Mucosa of stomach (tissue), 1 donor: ENCODE results near the gene MTCH1.
A peak's percentile ranks its signal among the peaks of the same experiment; 100 is the strongest.
"Not testable (repeated sequence)": the region's sequence is repeated elsewhere in the genome, so short reads cannot be mapped to it uniquely, and the experiment has no call there.

Experiments
- H3K27me3 ChIP-seq: one replicate; pipeline ENCODE4 v1.7.0; 2013; ENCODE audit warnings: mild to moderate bottlenecking, low read length; ENCODE audit not compliant: control insufficient read depth, insufficient read depth
- H3K36me3 ChIP-seq: one replicate; pipeline ENCODE4 v1.7.0; 2013; ENCODE audit warnings: low read length; ENCODE audit not compliant: control insufficient read depth, insufficient read depth
- H3K4me1 ChIP-seq: one replicate; pipeline ENCODE4 v1.7.0; 2013; ENCODE audit warnings: mild to moderate bottlenecking, low read length; ENCODE audit not compliant: control insufficient read depth, insufficient read depth
- H3K4me3 ChIP-seq: one replicate; pipeline ENCODE4 v1.7.0; 2013; ENCODE audit warnings: low read length
- H3K9ac ChIP-seq: one replicate; pipeline ENCODE4 v1.7.0; 2013; ENCODE audit warnings: mild to moderate bottlenecking, low read length, moderate library complexity
- H3K9me3 ChIP-seq: one replicate; pipeline ENCODE4 v1.7.0; 2013; ENCODE audit warnings: mild to moderate bottlenecking, low read length, moderate library complexity; ENCODE audit not compliant: control insufficient read depth
- donor health status: Pancreatic carcinoma.

Gene MTCH1

GRCh38 chr6:36999061-36999750 lies 13.2 kb upstream of the MTCH1 start:
- Histone ChIP-seq H3K9me3 (no peaks in the 10 kb centered on the region), H3K36me3 (no peaks in the 10 kb centered on the region), H3K4me1 (peaks cover 14% of the 10 kb centered on the region), H3K27me3 (no peaks in the 10 kb centered on the region), H3K9ac (no peak overlapping the region), H3K4me3 (no peak overlapping the region)

GRCh38 chr6:36998723-36999038 lies 12.7 kb upstream of the MTCH1 start:
- Histone ChIP-seq H3K4me3 (no peak overlapping the region), H3K27me3 (no peaks in the 10 kb centered on the region), H3K9me3 (no peaks in the 10 kb centered on the region), H3K4me1 (peaks cover 14% of the 10 kb centered on the region), H3K9ac (no peak overlapping the region), H3K36me3 (no peaks in the 10 kb centered on the region)

- H3K27me3 ChIP-seq: no peaks in the 10 kb centered on the region
- peak overlapping the region; percentile 41 for H3K9ac ChIP-seq
- H3K4me1 ChIP-seq: peaks cover 14% of the 10 kb centered on the region
- H3K9me3 ChIP-seq: no peaks in the 10 kb centered on the region
- no peak overlapping the region for H3K4me3 ChIP-seq
- H3K36me3 ChIP-seq: no peaks in the 10 kb centered on the region
Measured at GRCh38 chr6:36997811-36998722, 12.1 kb upstream of the MTCH1 start.

GRCh38 chr6:36990401-36990800 lies 4.4 kb upstream of the MTCH1 start:
- not testable (repeated sequence) for H3K9ac ChIP-seq, H3K9me3 ChIP-seq, H3K4me1 ChIP-seq, H3K36me3 ChIP-seq, H3K4me3 ChIP-seq, H3K27me3 ChIP-seq

GRCh38 chr6:36989264-36989663 lies 3.3 kb upstream of the MTCH1 start:
- H3K9me3 ChIP-seq: no peaks in the 10 kb centered on the region
- H3K9ac ChIP-seq: no peak overlapping the region
- peaks cover 10% of the 10 kb centered on the region for H3K4me1 ChIP-seq
- no peaks in the 10 kb centered on the region for H3K27me3 ChIP-seq
- H3K36me3 ChIP-seq: no peaks in the 10 kb centered on the region
- H3K4me3 ChIP-seq: no peak overlapping the region

GRCh38 chr6:36986704-36987047 lies 680 bp upstream of the MTCH1 start:
- peaks cover 21% of the 10 kb centered on the region for H3K4me1 ChIP-seq
- peak overlapping the region; percentile 97 for H3K9ac ChIP-seq
- H3K27me3 ChIP-seq: no peaks in the 10 kb centered on the region
- H3K4me3 ChIP-seq: peak overlapping the region; percentile 69
- no peaks in the 10 kb centered on the region for H3K9me3 ChIP-seq
- no peaks in the 10 kb centered on the region for H3K36me3 ChIP-seq

GRCh38 chr6:36985417-36985807 lies 584 bp downstream of the MTCH1 start:
- Histone ChIP-seq H3K9me3 (no peaks in the 10 kb centered on the region), H3K27me3 (no peaks in the 10 kb centered on the region), H3K36me3 (no peaks in the 10 kb centered on the region), H3K9ac (peak overlapping the region; percentile 97), H3K4me3 (peak overlapping the region; percentile 37), H3K4me1 (peaks cover 21% of the 10 kb centered on the region)

GRCh38 chr6:36984581-36985416 lies 1.2 kb downstream of the MTCH1 start:
- H3K4me1 ChIP-seq: peaks cover 26% of the 10 kb centered on the region
- peak overlapping the region; percentile 97 for H3K9ac ChIP-seq
- no peaks in the 10 kb centered on the region for H3K9me3 ChIP-seq
- H3K36me3 ChIP-seq: no peaks in the 10 kb centered on the region
- H3K4me3 ChIP-seq: peak overlapping the region; percentile 37
- no peaks in the 10 kb centered on the region for H3K27me3 ChIP-seq

GRCh38 chr6:36983538-36983937 lies 2.5 kb downstream of the MTCH1 start:
- Histone ChIP-seq H3K4me1 (peaks cover 31% of the 10 kb centered on the region), H3K27me3 (no peaks in the 10 kb centered on the region), H3K4me3 (no peak overlapping the region), H3K36me3 (peaks cover under 1% of the 10 kb centered on the region), H3K9me3 (no peaks in the 10 kb centered on the region), H3K9ac (no peak overlapping the region)

- Histone ChIP-seq H3K9ac (no peak overlapping the region), H3K9me3 (no peaks in the 10 kb centered on the region), H3K4me3 (no peak overlapping the region), H3K36me3 (peaks cover 24% of the 10 kb centered on the region), H3K27me3 (no peaks in the 10 kb centered on the region), H3K4me1 (peaks cover 27% of the 10 kb centered on the region)
Measured at GRCh38 chr6:36980876-36981619, 4.9 kb downstream of the MTCH1 start.

- no peak overlapping the region for H3K4me3 ChIP-seq
- no peaks in the 10 kb centered on the region for H3K9me3 ChIP-seq
- peaks cover 27% of the 10 kb centered on the region for H3K4me1 ChIP-seq
- no peak overlapping the region for H3K9ac ChIP-seq
- no peaks in the 10 kb centered on the region for H3K27me3 ChIP-seq
- H3K36me3 ChIP-seq: peaks cover 33% of the 10 kb centered on the region
Measured at GRCh38 chr6:36980129-36980528, 5.9 kb downstream of the MTCH1 start.
